ENCODE results near the gene DDX20. TPM values are rescaled to one million over a fixed set of nuclear protein-coding genes. Genes with fewer than 3 reads are reported as not detected.

DDX20 gene
- total RNA-seq, 1 donor from 2014 or later = 18.4 TPM

Other genes with a start within 250 kb of the DDX20 start
- gene RAP1A, start 136.1 kb upstream of the DDX20 start, total RNA-seq = 80.3 TPM
- 5.7 TPM for gene INKA2, start 16.5 kb upstream of the DDX20 start, total RNA-seq
- 6.2 TPM for gene KCND3, start 233.8 kb downstream of the DDX20 start, total RNA-seq